Endothelial cell (in vitro differentiated cells): ENCODE results near the gene ZBTB12. TPM values are rescaled to one million over a fixed set of nuclear protein-coding genes. Genes with fewer than 3 reads are reported as not detected.

ENCODE experiments used
- DNase-seq: peaks from one replicate; pipeline ENCODE4 v3.0.0; 2021; ENCODE audit warnings: low spot score
- H3K27ac Mint-ChIP-seq: one replicate; pipeline ENCODE4 v1.8.0; 2021; ENCODE audit warnings: mixed read lengths, inconsistent platforms; ENCODE audit not compliant: unreplicated experiment
- H3K27me3 Mint-ChIP-seq: one replicate; pipeline ENCODE4 v1.8.0; 2021; ENCODE audit warnings: mild to moderate bottlenecking, moderate library complexity, mixed read lengths, inconsistent platforms; ENCODE audit not compliant: unreplicated experiment
- H3K36me3 Mint-ChIP-seq: one replicate; pipeline ENCODE4 v1.8.0; 2021; ENCODE audit warnings: mild to moderate bottlenecking, low read depth, mixed read lengths, inconsistent platforms; ENCODE audit not compliant: unreplicated experiment
- H3K4me1 Mint-ChIP-seq: one replicate; pipeline ENCODE4 v1.8.0; 2021; ENCODE audit warnings: mild to moderate bottlenecking, mixed read lengths, inconsistent platforms; ENCODE audit not compliant: unreplicated experiment
- H3K4me3 Mint-ChIP-seq: one replicate; pipeline ENCODE4 v1.8.0; 2021; ENCODE audit warnings: mild to moderate bottlenecking, mixed read lengths, inconsistent platforms; ENCODE audit not compliant: unreplicated experiment
- H3K9me3 Mint-ChIP-seq: one replicate; pipeline ENCODE4 v1.8.0; 2021; ENCODE audit warnings: mixed read lengths, inconsistent platforms; ENCODE audit not compliant: unreplicated experiment
- total RNA-seq: library from RNA; stranded (reverse); fragmentation: NEBNext Ultra II Directional; extraction: Animal tissue kit (Norgen Biotek cat#: 25700); gene quantifications from one replicate; pipeline ENCODE4 v1.2.1, GENCODE V29; 2021; ENCODE audit not compliant: unreplicated experiment
- TF ChIP-seq, protein P1 (sequence below): fragments of 200-600 bp; sonication (generic); IDR thresholded peaks from one replicate; pipeline ENCODE4 v1.5.0; 2021; ENCODE audit warnings: antibody characterized with exemption; ENCODE audit not compliant: unreplicated experiment

Gene ZBTB12
- total RNA-seq, 1 donor from 2014 or later, result 9.0 TPM

DNA sequence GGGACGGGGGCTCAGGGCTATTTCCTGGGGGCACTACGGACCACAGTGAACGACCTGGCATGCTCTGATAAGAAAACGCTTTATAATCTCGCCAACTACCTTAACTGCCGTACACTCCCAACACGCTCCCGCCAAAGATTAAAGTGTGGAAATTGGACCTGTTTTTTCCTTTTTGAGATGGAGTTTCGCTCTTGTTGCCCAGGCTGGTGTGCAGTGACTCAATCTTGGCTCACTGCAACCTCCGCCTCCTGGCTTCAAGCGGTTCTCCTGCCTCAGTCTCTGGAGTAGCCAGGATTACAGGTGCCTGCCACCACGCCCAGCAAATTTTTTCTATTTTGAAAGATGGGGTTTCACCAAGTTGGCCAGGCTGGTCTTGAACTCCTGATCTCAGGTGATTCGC is 22.7 kb downstream of the ZBTB12 start:
- no peak overlapping the region for H3K4me3 Mint-ChIP-seq
- no peak overlapping the region for H3K27ac Mint-ChIP-seq
- peaks cover 6% of the 10 kb centered on the region for H3K27me3 Mint-ChIP-seq
- H3K36me3 Mint-ChIP-seq, result peaks cover 8% of the 10 kb centered on the region
- no peaks in the 10 kb centered on the region for H3K9me3 Mint-ChIP-seq
- H3K4me1 Mint-ChIP-seq, result peaks cover 2% of the 10 kb centered on the region
- TF ChIP-seq, protein P1, sequence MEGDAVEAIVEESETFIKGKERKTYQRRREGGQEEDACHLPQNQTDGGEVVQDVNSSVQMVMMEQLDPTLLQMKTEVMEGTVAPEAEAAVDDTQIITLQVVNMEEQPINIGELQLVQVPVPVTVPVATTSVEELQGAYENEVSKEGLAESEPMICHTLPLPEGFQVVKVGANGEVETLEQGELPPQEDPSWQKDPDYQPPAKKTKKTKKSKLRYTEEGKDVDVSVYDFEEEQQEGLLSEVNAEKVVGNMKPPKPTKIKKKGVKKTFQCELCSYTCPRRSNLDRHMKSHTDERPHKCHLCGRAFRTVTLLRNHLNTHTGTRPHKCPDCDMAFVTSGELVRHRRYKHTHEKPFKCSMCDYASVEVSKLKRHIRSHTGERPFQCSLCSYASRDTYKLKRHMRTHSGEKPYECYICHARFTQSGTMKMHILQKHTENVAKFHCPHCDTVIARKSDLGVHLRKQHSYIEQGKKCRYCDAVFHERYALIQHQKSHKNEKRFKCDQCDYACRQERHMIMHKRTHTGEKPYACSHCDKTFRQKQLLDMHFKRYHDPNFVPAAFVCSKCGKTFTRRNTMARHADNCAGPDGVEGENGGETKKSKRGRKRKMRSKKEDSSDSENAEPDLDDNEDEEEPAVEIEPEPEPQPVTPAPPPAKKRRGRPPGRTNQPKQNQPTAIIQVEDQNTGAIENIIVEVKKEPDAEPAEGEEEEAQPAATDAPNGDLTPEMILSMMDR, result no peak
- DNase-seq, result no peak

DNA sequence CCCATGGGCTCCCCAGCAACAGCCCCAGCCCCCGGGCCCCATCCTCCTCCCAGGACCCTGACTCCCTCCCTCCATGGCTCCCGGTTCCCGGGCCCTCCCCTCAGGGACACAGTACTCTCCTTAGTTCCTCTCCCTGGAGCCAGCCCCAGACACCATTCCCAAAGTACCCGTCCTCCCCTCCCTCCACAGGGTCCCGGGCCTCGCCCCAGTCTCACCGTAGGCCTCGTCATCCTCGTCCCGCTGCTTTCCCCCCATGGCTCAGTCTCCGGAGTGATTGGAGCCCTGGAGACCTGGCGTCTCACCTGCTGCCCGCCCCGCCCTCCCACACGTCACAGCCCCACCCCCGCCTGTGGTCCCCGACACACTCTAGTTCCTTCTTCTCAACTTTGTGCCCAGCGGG is 23.2 kb downstream of the ZBTB12 start, which contains the start of gene SLC44A4:
Gene SLC44A4 (minus strand): TSS at position 272 of the 400 bp plus-strand sequence. CDS start 17 bp downstream, at position 255.
- no peak for DNase-seq
- no peak within 1 kb of the TSS for H3K27ac Mint-ChIP-seq
- no peak within 1 kb of the TSS for H3K4me3 Mint-ChIP-seq
- peaks cover 6% of the 10 kb centered on the region for H3K27me3 Mint-ChIP-seq
- no peaks in the 10 kb centered on the region for H3K9me3 Mint-ChIP-seq
- peaks cover 4% of the 10 kb centered on the region for H3K4me1 Mint-ChIP-seq
- TF ChIP-seq, protein P1, result no peak
- peaks cover 8% of the 10 kb centered on the region for H3K36me3 Mint-ChIP-seq

DNA sequence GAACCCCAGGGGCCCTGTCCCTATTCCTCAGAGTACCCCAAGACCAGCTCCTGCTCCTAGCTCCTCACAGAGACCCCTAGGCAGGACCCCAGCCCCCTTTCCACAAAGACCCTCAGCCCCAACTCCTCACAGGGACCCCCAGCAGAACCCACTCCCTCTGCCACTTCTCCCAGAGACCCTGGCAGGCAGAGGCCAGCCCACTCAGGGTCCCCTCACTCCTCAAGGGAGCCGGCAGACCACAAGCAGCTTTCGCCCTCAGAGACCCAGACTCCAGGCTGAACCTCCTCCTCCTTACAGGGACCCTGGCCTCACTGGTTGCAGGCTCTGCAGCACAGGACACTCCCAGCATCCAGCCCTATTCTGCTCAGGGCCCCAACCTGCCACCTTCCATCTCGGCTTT is 23.7 kb downstream of the ZBTB12 start:
- Mint-ChIP-seq H3K9me3 (no peaks in the 10 kb centered on the region), H3K36me3 (peaks cover 8% of the 10 kb centered on the region), H3K4me1 (peaks cover 4% of the 10 kb centered on the region), H3K27me3 (peaks cover 6% of the 10 kb centered on the region), H3K4me3 (no peak overlapping the region), H3K27ac (no peak overlapping the region)
- TF ChIP-seq, protein P1, result no peak
- no peak for DNase-seq

DNA sequence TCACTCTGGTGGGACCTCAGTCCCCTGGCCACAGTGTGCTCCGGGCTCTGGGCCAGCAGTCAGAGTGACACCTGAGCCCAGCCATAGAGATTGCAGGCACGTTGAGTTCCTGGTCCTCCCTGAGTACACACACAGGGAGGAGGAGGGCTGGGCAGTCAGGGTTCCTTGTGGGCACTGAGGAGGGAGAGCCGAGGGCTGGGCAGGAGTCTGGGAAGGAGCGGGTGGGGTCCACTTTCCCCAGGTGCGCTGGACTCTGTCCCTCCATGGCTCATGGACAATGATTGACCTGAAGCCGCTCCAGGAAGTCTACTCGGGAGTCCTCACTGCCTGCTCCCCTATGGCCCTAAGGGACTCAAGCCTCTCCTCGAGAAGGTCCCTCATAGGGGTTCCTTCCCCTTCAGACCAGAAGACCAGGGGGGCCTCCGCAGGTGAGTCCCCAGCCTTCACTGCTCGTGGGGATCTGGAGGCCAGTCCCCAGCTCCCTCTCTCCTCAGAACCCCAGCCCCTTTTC is 24.2 kb downstream of the ZBTB12 start:
- Mint-ChIP-seq H3K36me3 (peaks cover 8% of the 10 kb centered on the region), H3K27ac (no peak overlapping the region), H3K9me3 (no peaks in the 10 kb centered on the region), H3K27me3 (peaks cover 6% of the 10 kb centered on the region), H3K4me1 (peaks cover 4% of the 10 kb centered on the region), H3K4me3 (no peak overlapping the region)
- TF ChIP-seq, protein P1, result no peak
- DNase-seq, result no peak

DNA sequence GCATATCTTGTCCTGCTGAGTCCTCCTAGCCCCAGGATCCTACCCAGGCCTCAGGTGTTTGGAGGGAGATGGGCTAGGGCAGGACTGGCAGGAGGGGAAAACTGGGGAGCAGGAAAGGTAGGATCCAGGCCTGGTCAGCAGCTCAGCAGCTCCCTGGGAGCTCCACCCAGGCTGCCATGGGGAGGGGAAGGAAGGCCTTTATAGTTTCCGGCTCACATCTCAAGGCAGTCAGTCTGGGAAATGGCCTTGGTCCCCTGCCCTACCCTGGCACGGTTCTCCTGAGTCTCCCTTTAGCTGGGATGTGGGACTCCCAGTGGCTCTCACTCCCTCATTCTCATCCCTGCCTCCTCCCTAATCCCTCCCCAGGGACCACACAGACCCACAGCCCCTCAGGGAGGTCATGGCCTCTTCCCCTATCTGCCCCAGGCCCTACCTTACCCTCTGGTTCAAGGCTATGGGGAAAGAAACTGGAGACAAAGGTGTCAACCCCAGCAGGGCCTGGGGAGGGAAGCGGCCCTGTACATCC is 24.7 kb downstream of the ZBTB12 start:
- H3K27me3 Mint-ChIP-seq, result peaks cover 6% of the 10 kb centered on the region
- no peak for DNase-seq
- TF ChIP-seq, protein P1, result no peak
- H3K9me3 Mint-ChIP-seq, result no peaks in the 10 kb centered on the region
- peaks cover 8% of the 10 kb centered on the region for H3K36me3 Mint-ChIP-seq
- no peak overlapping the region for H3K27ac Mint-ChIP-seq
- no peak overlapping the region for H3K4me3 Mint-ChIP-seq
- peaks cover 4% of the 10 kb centered on the region for H3K4me1 Mint-ChIP-seq
